Motor neuron (in vitro differentiated cells): ENCODE measurements around the gene RANBP9. TPM values are rescaled to one million over a fixed set of nuclear protein-coding genes. Genes with fewer than 3 reads are reported as not detected.

ENCODE experiments used
- ATAC-seq, 8 experiments: fragments of 200-7000 bp; cut with Tn5 transposase; replicated peaks in 6 of 8; 2 replicates each; pipeline ENCODE4 v1.8.0; 2021; ENCODE audit warnings: mild to moderate bottlenecking in 8 of 8, moderate library complexity in 8 of 8
- H3K27ac ChIP-seq, 2 donors: fragments of 250-450 bp; sonication (Bioruptor Pico); 2 replicates each; pipeline ENCODE4 v1.9.0; 2021; ENCODE audit warnings: antibody characterized with exemption in 2 of 2, mild to moderate bottlenecking in 2 of 2, moderate library complexity in 1 of 2
- H3K4me1 ChIP-seq, 2 donors: fragments of 250-450 bp; sonication (Bioruptor Pico); replicated peaks in 1 of 2; 2 replicates each; pipeline ENCODE4 v1.6.1; 2021; ENCODE audit warnings: antibody characterized with exemption in 2 of 2, mild to moderate bottlenecking in 2 of 2, moderate library complexity in 1 of 2
- H3K4me3 ChIP-seq, 5 donors: fragments of 250-450 bp; sonication (Bioruptor Pico); 2 replicates each; pipeline ENCODE4 v1.9.0; 2021; ENCODE audit warnings: antibody characterized with exemption in 5 of 5, mild to moderate bottlenecking in 5 of 5, moderate library complexity in 4 of 5
- WGBS, 10 experiments: fragments of 450-650 bp; shearing (Covaris generic); methylation state at CpG; one replicate each; pipeline ENCODE4 v1.0.0; 2022; 5-methylcytosine and 5-hydroxymethylcytosine counted together
- in situ Hi-C, 9 experiments: fragments of 400-800 bp; cut with MboI; loops; one replicate each; pipeline ENCODE4 v1.15.0; 2021; ENCODE audit warnings: low sequenced_read_pairs in 9 of 9, low pct_unique_long_range_greater_than_20kb in 2 of 9; ENCODE audit not compliant: unreplicated experiment in 9 of 9
- total RNA-seq, 8 experiments: library from RNA; unstranded; fragments of 300-600 nt; gene quantifications; 2 replicates each; pipeline versions ENCODE4 v1.2.3 to v1.2.4, GENCODE V29; 2022

Gene RANBP9
- 10 to 100 TPM; 23.4 to 47.8 (median 37.9) TPM for total RNA-seq

DNA sequence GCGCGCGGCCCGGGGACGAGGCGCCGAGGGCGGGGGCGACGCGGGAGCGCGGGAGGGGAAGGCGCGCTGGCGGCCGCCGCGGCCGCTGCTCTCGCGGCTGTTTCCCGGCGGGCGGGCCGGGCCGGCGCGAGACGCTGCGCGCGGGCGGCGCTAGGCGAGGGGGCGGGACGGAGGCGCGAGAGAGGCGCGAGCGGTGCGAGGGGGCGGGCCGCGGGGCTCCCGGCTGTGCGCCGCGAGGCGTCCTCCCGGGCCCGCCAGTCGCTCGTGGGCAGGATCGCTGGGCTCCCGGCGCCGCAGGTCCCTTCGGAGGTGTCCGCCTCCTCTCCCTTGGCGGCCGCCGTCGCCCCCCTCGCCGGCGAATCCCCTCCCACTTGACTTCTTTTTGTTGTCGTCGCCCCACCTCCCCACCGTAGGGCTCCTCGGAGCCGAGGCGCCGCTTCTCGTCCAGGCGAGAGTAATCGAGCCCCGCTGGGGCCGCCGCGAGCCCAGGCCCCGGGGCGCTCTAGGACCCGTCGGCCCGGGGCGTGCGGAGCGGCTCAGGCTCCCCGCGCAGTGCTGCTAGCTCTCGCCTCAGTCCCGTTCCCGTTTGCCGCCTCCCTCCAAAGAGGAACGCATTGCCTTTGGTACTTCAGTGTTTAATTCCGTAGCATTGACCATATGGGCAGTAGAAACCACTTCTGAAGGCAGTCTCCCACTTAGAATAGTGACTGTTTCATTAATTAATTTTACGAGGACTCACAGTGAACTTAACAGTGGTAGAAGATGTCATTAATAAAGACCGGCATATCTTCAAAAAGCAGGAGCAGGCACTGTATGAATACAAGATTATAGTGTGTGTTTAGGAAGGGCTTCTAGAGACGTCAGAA, at the start of gene RANBP9:
RANBP9 (minus strand) TSS at position 103 of the 866 bp plus-strand sequence. CDS start 330 bp downstream, outside the sequence.
- Histone ChIP-seq H3K4me3 (peak within 1 kb of the TSS; percentile 70 to 96 (median 79)), H3K4me1 (peaks cover 5 to 15% of the 10 kb centered on the region in 2 donors)

DNA sequence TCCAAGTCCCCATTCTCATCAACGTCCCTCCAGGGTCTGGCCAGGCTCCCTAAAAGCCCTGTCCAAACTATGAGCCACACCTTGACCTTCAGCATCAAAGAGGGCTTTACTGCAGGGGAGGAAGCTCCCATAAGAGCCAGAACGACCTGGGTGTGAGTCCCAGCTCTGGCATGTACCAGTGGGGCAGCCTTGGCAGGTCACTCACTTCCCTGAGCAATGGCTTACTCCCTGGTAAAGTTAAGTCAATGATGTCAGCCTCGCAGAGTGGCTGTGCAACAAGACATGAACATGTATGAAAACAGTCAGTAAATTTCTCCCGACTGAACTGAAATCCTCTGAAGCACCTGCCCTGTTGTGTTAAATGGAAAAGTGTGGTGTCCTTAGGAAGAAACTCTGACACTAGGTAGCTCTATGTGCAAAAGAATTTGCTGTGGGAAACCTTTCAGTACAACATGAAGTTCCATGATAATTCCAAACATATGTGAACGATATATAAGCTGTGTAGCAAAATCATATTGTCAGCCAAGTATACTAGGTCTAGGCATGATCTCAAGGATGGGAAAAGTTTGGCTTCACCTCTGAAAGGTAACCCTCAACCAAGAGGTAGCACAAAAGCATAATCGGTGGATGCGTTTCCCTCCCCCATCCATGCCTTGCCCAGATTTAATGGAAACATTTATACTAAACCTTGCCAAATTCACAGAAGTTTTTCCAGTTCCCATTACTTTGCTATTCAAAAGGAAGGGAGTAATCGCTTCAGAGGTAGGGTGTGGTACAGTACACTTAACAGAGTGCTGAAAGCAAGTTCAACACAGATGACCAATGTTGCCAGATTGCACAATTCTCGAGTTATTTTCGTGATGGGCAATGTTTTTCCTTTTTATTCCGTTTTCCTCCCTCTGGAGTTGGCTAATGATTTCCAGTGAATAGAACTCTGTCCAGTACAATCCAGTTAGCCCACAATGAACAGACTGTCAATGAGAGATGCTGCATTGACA, 49.0 kb upstream of the RANBP9 start:
- Histone ChIP-seq H3K4me3 (no peak overlapping the region), H3K4me1 (peaks cover 22 to 24% of the 10 kb centered on the region in 2 donors), H3K27ac (no peak overlapping the region)
- ATAC-seq, result peak in 6 of 8 experiments; percentile 17 to 93 (median 67)
- 16 to 100% (median 70%) methylated on average over 2 to 8 of the region's 11 CpGs; no CpG with 5 or more reads in 1 of the 10 experiments for WGBS, 10 experiments
- in situ Hi-C loops, result no loop called here

More for the DNA sequence above, at the start of gene RANBP9:
- peak within 1 kb of the TSS; percentile 93 for H3K27ac ChIP-seq
- WGBS, 10 experiments, result 0 to 7% (median 0%) methylated on average over 1 to 11 of the region's 102 CpGs; no CpG with 5 or more reads in 1 of the 10 experiments
- in situ Hi-C loops, result no loop called here
- peak; percentile 84 to 90 (median 88) for ATAC-seq

DNA sequence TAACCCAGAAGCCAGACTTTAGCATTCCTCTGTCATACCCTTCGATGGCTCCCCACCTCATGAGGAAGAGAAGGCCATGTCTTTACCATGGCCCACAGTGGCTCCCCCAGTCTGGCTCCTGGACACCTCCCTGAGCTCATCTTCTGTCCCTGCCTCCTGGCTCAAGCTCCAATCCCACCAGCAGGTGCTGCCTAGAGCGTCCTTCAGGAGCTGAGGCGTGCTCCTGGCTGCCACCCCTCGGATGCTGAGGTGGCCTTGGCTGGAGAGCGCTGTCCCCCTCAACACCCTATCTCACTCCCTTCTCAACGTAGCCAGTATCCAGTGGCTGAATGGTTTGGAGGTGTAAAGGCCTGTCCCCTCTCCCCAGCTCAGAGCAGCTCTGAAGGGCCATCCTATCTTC, 47.4 kb upstream of the RANBP9 start:
- in situ Hi-C loops, result no loop called here
- H3K27ac ChIP-seq, result no peak overlapping the region
- no peak overlapping the region for H3K4me3 ChIP-seq
- WGBS, 10 experiments, result 73 to 100% (median 83%) methylated on average over 1 to 5 of the region's 6 CpGs; no CpG with 5 or more reads in 5 of the 10 experiments
- no peak for ATAC-seq
- H3K4me1 ChIP-seq, result peaks cover 22 to 23% of the 10 kb centered on the region in 2 donors

DNA sequence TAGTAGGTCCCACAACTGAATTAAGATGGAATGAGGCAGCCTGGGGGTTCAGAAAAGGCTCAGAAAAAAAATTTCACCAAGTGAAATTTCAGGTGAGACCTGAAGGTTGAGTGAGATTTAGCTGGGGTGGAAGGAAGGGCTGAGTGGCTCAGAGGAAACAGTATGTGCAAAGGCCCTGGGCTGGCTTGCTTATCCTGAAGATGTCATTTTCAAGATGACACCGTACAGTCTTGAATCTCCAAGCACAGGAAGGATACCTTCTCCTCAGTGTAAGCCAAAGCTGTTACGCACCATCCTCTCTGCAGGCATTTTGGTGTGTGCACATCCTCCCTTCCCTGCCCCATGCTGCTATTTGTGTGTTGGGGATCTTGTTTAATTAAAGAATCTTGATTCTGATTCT, 43.0 kb upstream of the RANBP9 start:
- in situ Hi-C loops, result no loop called here
- Histone ChIP-seq H3K4me1 (no peaks in the 10 kb centered on the region), H3K4me3 (no peak overlapping the region), H3K27ac (no peak overlapping the region)
- 80 to 100% (median 100%) methylated on average over 1 to 2 of the region's 2 CpGs; no CpG with 5 or more reads in 4 of the 10 experiments for WGBS, 10 experiments
- ATAC-seq, result no peak

DNA sequence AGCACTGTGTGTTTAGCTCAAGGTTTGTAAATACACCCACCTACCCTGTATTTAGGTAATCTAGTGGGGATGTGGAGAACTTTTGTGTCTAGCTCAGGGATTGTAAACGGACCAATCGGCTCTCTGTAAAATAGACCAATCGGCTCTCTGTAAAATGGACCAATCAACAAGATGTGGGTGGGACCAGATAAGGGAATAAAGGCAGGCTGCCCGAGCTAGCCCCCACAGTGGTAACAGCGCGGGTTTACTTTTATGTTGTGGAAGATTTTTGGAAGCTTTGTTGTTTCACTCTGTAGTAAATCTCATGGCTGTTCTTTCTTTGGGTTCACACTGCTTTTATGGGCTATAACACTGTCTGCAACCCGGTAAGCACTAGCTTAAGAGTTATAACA, 32.1 kb upstream of the RANBP9 start:
- ATAC-seq, result no peak
- 73 to 100% (median 92%) methylated on average over 1 to 4 of the region's 7 CpGs; no CpG with 5 or more reads in 4 of the 10 experiments for WGBS, 10 experiments
- in situ Hi-C loops, result no loop called here

DNA sequence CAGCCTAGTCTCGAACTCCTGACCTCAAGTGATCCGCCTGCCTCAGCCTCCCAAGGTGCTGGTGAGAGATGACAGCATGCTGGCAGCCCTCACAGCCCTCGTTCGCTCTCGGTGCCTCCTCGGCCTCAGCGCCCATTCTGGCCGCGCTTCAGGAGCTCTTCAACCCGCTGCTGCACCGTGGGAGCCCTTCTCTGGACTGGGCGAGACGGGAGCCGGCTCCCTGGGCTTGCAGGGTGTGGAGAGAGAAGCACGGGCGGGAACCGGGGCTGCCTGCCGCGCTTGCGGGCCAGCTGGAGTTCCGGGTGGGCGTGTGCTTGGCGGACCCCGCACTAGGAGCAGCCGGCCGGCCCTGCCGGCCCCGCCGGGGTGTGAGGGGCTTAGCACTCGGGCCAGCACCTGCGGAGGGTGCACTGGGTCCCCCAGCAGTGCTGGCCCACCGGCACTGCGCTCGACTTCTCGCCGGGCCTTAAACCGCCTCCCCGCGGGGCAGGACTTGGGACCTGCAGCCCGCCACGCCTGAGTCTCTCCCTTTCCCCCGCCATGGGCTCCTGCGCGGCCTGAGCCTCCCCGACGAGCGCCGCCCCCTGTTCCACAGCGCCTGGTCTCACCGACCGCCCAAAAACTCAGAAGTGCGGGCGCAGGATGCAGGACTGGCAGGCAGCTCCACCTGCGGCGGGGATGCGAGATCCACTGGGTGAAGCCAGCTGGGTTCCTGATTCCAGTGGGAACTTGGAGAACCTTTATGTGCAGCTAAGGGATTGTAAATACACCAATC, 31.5 kb upstream of the RANBP9 start:
- in situ Hi-C loops, result no loop called here
- WGBS, 10 experiments, result 46 to 96% (median 68%) methylated on average over 2 to 13 of the region's 56 CpGs; no CpG with 5 or more reads in 6 of the 10 experiments
- Histone ChIP-seq H3K4me3 (no peak overlapping the region), H3K27ac (no peak overlapping the region), H3K4me1 (no peaks in the 10 kb centered on the region)
- no peak for ATAC-seq

More for the DNA sequence above, 32.1 kb upstream of the RANBP9 start:
- no peaks in the 10 kb centered on the region for H3K4me1 ChIP-seq
- no peak overlapping the region for H3K27ac ChIP-seq
- H3K4me3 ChIP-seq, result no peak overlapping the region

DNA sequence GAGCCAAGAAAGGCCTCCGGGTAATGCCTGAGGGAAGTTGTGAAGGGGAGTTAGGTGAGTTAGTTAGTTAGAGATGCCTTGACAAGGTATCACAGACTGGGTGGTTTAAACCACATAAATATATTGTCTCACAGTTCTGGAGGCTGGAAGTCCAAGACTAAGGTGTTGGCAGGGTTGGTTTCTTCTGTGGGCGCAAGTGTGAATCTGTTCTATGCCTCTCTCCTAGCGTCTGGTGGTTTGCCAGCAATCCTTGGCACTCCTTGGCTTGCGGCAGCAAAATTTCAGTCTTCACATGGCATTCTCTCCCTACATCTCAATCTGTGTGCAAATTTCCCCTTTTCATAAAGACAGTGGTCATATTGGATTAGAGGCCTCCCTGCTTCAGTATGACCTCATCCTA, 29.7 kb upstream of the RANBP9 start:
- in situ Hi-C loops, result no loop called here
- WGBS, 10 experiments, result 40 to 100% (median 76%) methylated on average over 1 to 4 of the region's 4 CpGs; no CpG with 5 or more reads in 3 of the 10 experiments
- Histone ChIP-seq H3K4me1 (no peaks in the 10 kb centered on the region), H3K4me3 (no peak overlapping the region), H3K27ac (no peak overlapping the region)
- ATAC-seq, result no peak

DNA sequence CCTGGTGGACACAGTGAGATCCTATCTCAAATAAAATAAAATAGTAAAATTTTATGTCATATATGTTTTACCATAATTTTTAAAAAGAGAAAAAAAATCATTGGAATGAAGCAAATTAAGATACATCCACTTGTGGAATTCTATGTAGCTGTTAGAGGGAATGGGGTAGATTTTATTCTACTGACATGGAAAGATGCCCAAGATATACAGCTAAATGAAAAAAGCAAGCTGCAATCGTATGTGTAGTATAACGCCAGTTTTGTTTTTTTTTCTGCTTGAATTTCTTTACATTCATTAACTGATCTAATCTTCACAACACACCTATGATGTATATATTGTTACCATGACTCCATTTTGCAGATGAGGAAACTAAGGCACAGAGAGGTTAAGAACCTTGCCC, 23.4 kb upstream of the RANBP9 start:
- in situ Hi-C loops, result no loop called here

DNA sequence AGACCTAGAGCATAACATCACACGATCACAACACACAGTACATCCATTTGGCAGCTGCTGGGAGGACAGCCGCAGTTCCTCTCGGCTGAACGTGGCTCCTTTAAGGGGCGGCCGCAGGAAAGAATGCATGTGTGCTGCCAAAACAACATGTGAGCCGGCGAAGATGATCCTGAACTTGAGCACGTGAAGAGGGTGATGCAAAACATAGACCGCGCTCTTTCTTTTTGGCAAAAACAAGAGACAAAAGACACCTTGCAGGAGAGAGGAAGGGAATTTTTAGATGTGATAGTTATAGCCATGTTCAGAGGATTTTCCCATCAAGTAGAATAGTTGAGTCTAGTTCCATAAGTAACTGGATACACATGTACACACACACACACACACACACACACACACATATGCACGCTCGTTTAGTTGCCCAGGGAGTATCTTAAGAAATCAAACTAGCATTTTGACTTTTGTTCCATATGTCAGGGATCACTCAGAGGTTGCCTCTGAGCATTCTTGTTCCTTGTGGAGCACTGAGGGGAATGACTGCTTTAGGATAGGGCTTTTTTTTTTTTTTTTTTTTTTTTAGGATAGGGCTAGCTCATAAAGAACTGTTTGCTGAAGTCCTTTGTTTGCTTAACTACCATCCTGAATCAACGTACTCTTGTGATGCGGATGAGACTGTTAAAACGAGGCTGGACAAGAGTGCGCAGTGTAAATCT, 21.7 kb upstream of the RANBP9 start:
- peak; percentile 45 to 98 (median 75) for ATAC-seq
- peaks cover 9 to 13% of the 10 kb centered on the region in 2 donors for H3K4me1 ChIP-seq
- H3K27ac ChIP-seq, result no peak overlapping the region
- H3K4me3 ChIP-seq, result no peak overlapping the region
- WGBS, 10 experiments, result 13 to 64% (median 42%) methylated on average over 2 to 15 of the region's 17 CpGs; no CpG with 5 or more reads in 1 of the 10 experiments
- in situ Hi-C loops, result no loop called here

More for the DNA sequence above, 23.4 kb upstream of the RANBP9 start:
- no peak for ATAC-seq
- Histone ChIP-seq H3K27ac (no peak overlapping the region), H3K4me1 (peaks cover 9 to 13% of the 10 kb centered on the region in 2 donors), H3K4me3 (no peak overlapping the region)
- 60 to 100% (median 88%) methylated on average over 1 to 2 of the region's 2 CpGs; no CpG with 5 or more reads in 1 of the 10 experiments for WGBS, 10 experiments

DNA sequence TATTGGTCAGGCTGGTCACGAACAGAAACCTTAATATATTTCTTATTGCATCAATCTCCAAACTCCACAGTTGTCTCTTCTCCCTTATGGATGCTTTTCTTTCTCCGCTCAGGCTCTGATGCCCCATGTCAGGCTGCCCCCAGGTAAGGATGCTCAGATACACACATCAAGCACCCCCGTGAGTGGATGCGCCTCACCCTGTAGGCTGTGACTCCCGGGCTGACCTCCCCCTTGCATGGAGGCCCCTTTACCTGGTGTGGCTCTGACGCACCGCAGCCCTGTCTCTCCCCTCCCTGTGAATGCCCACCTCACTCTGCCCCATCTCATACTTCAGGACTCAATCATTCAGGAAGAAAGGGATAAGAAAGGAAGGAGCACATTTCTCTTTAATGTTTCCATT, 19.1 kb upstream of the RANBP9 start:
- Histone ChIP-seq H3K4me3 (no peak overlapping the region), H3K4me1 (peaks cover 9 to 13% of the 10 kb centered on the region in 2 donors), H3K27ac (no peak overlapping the region)
- WGBS, 10 experiments, result 61 to 93% (median 83%) methylated on average over 1 to 6 of the region's 7 CpGs; no CpG with 5 or more reads in 5 of the 10 experiments
- in situ Hi-C loops, result no loop called here
- no peak for ATAC-seq

DNA sequence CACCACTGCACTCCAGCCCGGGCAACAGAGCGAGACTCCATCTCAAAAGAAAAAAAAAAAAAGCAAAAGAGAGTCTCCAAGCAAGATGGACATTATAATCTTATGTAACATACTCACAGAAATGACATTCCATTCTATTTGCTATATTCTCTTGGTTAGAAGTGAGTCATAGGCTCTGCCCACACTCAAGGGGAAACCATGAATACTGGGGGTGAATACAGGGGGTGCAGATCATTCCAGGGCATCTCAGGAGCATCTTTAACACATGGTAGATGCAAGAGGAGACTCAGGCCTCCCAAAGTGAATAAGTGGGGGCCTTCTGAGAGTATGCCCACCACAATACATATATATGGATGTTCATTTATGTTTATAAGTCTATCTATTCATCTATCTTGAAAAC, 18.3 kb upstream of the RANBP9 start:
- in situ Hi-C loops, result no loop called here
- no peak overlapping the region for H3K27ac ChIP-seq
- H3K4me3 ChIP-seq, result no peak overlapping the region
- H3K4me1 ChIP-seq, result peaks cover 9 to 13% of the 10 kb centered on the region in 2 donors
- peak in 1 of 8 experiments; percentile 18 for ATAC-seq
- 52 to 100% (median 100%) methylated on average over 1 to 2 of the region's 2 CpGs; no CpG with 5 or more reads in 7 of the 10 experiments for WGBS, 10 experiments
